Colonic mucosa (tissue), 4 donors: ENCODE results near the gene CLIC1. TPM values are rescaled to one million over a fixed set of nuclear protein-coding genes. Genes with fewer than 3 reads are reported as not detected.

ENCODE experiments used
- DNase-seq: peaks from one replicate; pipeline ENCODE4 v3.0.0-alpha.2; 2020
- H3K27ac ChIP-seq: fragments of 200-600 bp; one replicate; pipeline ENCODE4 v1.8.0; 2021
- H3K27me3 ChIP-seq: fragments of 200-600 bp; one replicate; pipeline ENCODE4 v1.8.0; 2021
- H3K36me3 ChIP-seq: fragments of 200-600 bp; one replicate; pipeline ENCODE4 v1.8.0; 2021
- H3K4me1 ChIP-seq: fragments of 200-600 bp; one replicate; pipeline ENCODE4 v1.8.0; 2021; ENCODE audit warnings: mild to moderate bottlenecking
- H3K4me3 ChIP-seq: fragments of 200-600 bp; one replicate; pipeline ENCODE4 v1.8.0; 2021
- H3K9ac ChIP-seq, 2 donors: one replicate each; pipeline ENCODE4 v1.7.0; 2013; ENCODE audit warnings: control low read depth in 2 of 2, low read depth in 2 of 2, low read length in 2 of 2
- H3K9me3 ChIP-seq: fragments of 200-600 bp; one replicate; pipeline ENCODE4 v1.8.0; 2021
- CTCF ChIP-seq: fragments of 200-600 bp; IDR thresholded peaks from one replicate; pipeline ENCODE4 v1.8.0; 2022; ENCODE audit warnings: antibody characterized with exemption, mild to moderate bottlenecking
- intact Hi-C: fragments of 100-400 bp; cut with DNase I; formaldehyde crosslinking; loops from one replicate; pipeline ENCODE4 v1.14.1; 2022
- total RNA-seq, 2 donors: library from RNA; stranded (reverse); fragmentation: NEBNext Ultra II Directional in 1 of 2; extraction: Animal tissue kit (Norgen Biotek cat#: 25700) in 1 of 2; gene quantifications; one replicate each; pipeline ENCODE4 v1.2.1, GENCODE V29; 2021
- donor health status: healthy.
- donor health status: DM: no; HTN: no; CAD: no.
- donor health status: DM: no; HTN: no; CAD: no.

CLIC1 gene
- total RNA-seq, 2 donors from 2014 or later: 622 to 646 TPM

- peak within 1 kb of the TSS in 1 of 2 donors; percentile 69 for H3K9ac ChIP-seq
Measured at GRCh38 chr6:31715022-31715958, 21.0 kb downstream of the CLIC1 start, which contains the start of gene LY6G6D. LY6G6D (plus strand) TSS chr6:31715348; CDS start chr6:31715356, 8 bp downstream.

GRCh38 chr6:31713991-31714684 is 22.2 kb downstream of the CLIC1 start:
- Histone ChIP-seq H3K9me3 (no peaks in the 10 kb centered on the region), H3K4me3 (no peak overlapping the region), H3K36me3 (no peaks in the 10 kb centered on the region), H3K4me1 (peaks cover 5% of the 10 kb centered on the region), H3K9ac (peak overlapping the region in 1 of 2 donors; percentile 69), H3K27me3 (no peaks in the 10 kb centered on the region), H3K27ac (no peak overlapping the region)
- no peak for DNase-seq
- TF ChIP-seq CTCF: no peak
- intact Hi-C loops: no loop called here

More at GRCh38 chr6:31715022-31715958, 21.0 kb downstream of the CLIC1 start, which contains the start of gene LY6G6D:
- Histone ChIP-seq H3K9me3 (no peaks in the 10 kb centered on the region), H3K27me3 (no peaks in the 10 kb centered on the region), H3K36me3 (no peaks in the 10 kb centered on the region), H3K27ac (no peak within 1 kb of the TSS), H3K4me3 (no peak within 1 kb of the TSS), H3K4me1 (peaks cover 5% of the 10 kb centered on the region)
- DNase-seq: no peak
- intact Hi-C loops: no loop called here
- no peak for TF ChIP-seq CTCF

GRCh38 chr6:31713465-31713864 is 22.9 kb downstream of the CLIC1 start:
- DNase-seq: no peak
- Histone ChIP-seq H3K4me3 (no peak overlapping the region), H3K4me1 (peaks cover 5% of the 10 kb centered on the region), H3K27ac (no peak overlapping the region), H3K9me3 (no peaks in the 10 kb centered on the region), H3K27me3 (no peaks in the 10 kb centered on the region), H3K9ac (peak overlapping the region in 1 of 2 donors; percentile 69), H3K36me3 (no peaks in the 10 kb centered on the region)
- intact Hi-C loops: no loop called here
- TF ChIP-seq CTCF: no peak

GRCh38 chr6:31712296-31712695 is 24.0 kb downstream of the CLIC1 start:
- Histone ChIP-seq H3K36me3 (no peaks in the 10 kb centered on the region), H3K4me1 (peaks cover 5% of the 10 kb centered on the region), H3K27ac (no peak overlapping the region), H3K9ac (no peak overlapping the region), H3K27me3 (no peaks in the 10 kb centered on the region), H3K4me3 (no peak overlapping the region), H3K9me3 (no peaks in the 10 kb centered on the region)
- intact Hi-C loops: no loop called here
- no peak for DNase-seq
- no peak for TF ChIP-seq CTCF

- intact Hi-C loops: no loop called here
- peak; percentile 63 for DNase-seq
Measured at GRCh38 chr6:31711233-31711632, 25.1 kb downstream of the CLIC1 start.

More at GRCh38 chr6:31711233-31711632, 25.1 kb downstream of the CLIC1 start:
- no peak for TF ChIP-seq CTCF
- Histone ChIP-seq H3K9me3 (no peaks in the 10 kb centered on the region), H3K36me3 (no peaks in the 10 kb centered on the region), H3K27me3 (no peaks in the 10 kb centered on the region), H3K4me1 (peaks cover 5% of the 10 kb centered on the region), H3K4me3 (no peak overlapping the region), H3K9ac (no peak overlapping the region), H3K27ac (no peak overlapping the region)
